Measurements from ENCODE around the gene DUSP7. TPM values are rescaled to one million over a fixed set of nuclear protein-coding genes. Genes with fewer than 3 reads are reported as not detected.
"Not testable (repeated sequence)": the region's sequence is repeated elsewhere in the genome, so short reads cannot be mapped to it uniquely, and the experiment has no call there.

The DUSP7 gene
- polyA plus RNA-seq, 4 donors = 1.6 to 9.4 (median 4.4) TPM

- not testable (repeated sequence) for FAIRE-seq; H3K9me3 ChIP-seq (ENCODE audit: control insufficient read depth in 2 of 2, insufficient read depth in 1 of 2, low read depth in 1 of 2, low read length in 1 of 2); DNase-seq; H3K4me1 ChIP-seq (ENCODE audit: control insufficient read depth in 3 of 3, insufficient read depth in 2 of 3, low read depth in 1 of 3, low read length in 2 of 3); H3K4me3 ChIP-seq (ENCODE audit: low read depth in 1 of 3, low read length in 3 of 3); H3K36me3 ChIP-seq (ENCODE audit: control insufficient read depth in 3 of 3, insufficient read depth in 2 of 3, low read depth in 1 of 3, low read length in 3 of 3); H3K27ac ChIP-seq (ENCODE audit: low read depth in 1 of 3, low read length in 2 of 3)
- H3K27me3 ChIP-seq (ENCODE audit: control insufficient read depth in 3 of 3, insufficient read depth in 3 of 3, low read length in 3 of 3) = peaks cover 0 to 16% (median 0%) of the 10 kb centered on the region in 3 donors
- 70 to 100% (median 89%) methylated on average over 1 of the region's 1 CpG for WGBS, 3 donors
These were observed 13.3 kb downstream of the DUSP7 start for GRCh38 chr3:52043039-52043438.

DNA sequence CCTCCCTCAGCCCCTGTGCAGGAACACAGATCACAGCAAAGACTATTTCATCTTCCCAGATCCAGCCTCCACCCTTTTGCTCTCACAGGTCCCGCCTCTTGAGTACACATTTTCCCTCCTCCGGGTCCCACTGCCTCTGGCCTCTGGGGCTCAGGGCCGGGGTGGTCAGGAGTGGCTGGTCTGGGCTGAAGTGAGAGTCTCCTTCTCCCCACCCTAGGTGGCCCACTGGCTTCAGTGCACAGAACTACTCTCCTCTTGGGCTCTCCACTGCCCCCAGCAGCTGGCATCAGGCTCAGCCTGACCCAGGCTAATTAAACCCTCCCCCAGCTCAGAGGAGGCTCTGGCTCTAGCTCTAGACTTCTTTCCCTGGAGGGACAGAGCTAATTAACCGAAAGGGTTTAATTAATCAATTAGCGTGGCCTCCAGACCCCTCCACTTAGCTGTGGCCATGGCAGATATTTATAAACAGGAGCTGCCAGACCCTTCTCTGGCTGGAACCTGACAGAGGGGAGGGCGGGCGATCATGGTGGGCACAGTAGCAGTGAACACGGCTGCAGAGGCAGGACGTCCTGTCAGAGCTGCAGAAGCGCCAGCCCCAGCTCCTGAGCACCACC is 15.1 kb downstream of the DUSP7 start:
- 66 to 72% (median 72%) methylated on average over 10 of the region's 10 CpGs for WGBS, 3 donors
- Histone ChIP-seq H3K4me1 (ENCODE audit: control insufficient read depth in 3 of 3, insufficient read depth in 2 of 3, low read depth in 1 of 3, low read length in 2 of 3) (no peaks in the 10 kb centered on the region), H3K4me3 (ENCODE audit: low read depth in 1 of 3, low read length in 3 of 3) (no peak overlapping the region), H3K27ac (ENCODE audit: low read depth in 1 of 3, low read length in 2 of 3) (no peak overlapping the region), H3K36me3 (ENCODE audit: control insufficient read depth in 3 of 3, insufficient read depth in 2 of 3, low read depth in 1 of 3, low read length in 3 of 3) (no peaks in the 10 kb centered on the region), H3K9me3 (ENCODE audit: control insufficient read depth in 2 of 2, insufficient read depth in 1 of 2, low read depth in 1 of 2, low read length in 1 of 2) (no peaks in the 10 kb centered on the region), H3K27me3 (ENCODE audit: control insufficient read depth in 3 of 3, insufficient read depth in 3 of 3, low read length in 3 of 3) (peaks cover 0 to 16% (median 0%) of the 10 kb centered on the region in 3 donors)
- DNase-seq = no peak
- no peak for FAIRE-seq

DNA sequence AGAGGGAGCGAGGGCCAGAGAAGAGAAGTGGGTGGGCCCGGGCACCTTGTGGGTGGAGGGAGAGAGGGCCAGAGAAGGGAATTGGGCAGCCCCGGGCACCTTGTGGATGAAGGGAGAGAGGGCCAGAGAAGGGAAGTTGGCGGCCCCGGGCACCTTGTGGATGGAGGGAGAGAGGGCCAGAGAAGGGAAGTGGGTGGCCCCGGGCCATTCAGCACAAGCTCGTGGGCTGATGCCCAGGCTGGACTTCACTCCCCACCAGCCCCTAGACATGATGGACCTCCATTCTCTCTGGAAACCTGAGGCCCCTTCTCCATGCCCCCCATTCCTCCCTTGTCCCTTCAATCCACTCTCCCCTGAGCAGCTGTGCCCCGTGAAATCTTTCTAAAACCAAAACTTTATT is 15.8 kb downstream of the DUSP7 start:
- DNase-seq = no peak
- no peak for FAIRE-seq
- no peak overlapping the region for H3K4me3 ChIP-seq (ENCODE audit: low read depth in 1 of 3, low read length in 3 of 3)
- H3K36me3 ChIP-seq (ENCODE audit: control insufficient read depth in 3 of 3, insufficient read depth in 2 of 3, low read depth in 1 of 3, low read length in 3 of 3) = no peaks in the 10 kb centered on the region
- H3K27me3 ChIP-seq (ENCODE audit: control insufficient read depth in 3 of 3, insufficient read depth in 3 of 3, low read length in 3 of 3) = peaks cover 0 to 16% (median 0%) of the 10 kb centered on the region in 3 donors
- no peak overlapping the region for H3K27ac ChIP-seq (ENCODE audit: low read depth in 1 of 3, low read length in 2 of 3)
- 85 to 86% (median 85%) methylated on average over 7 to 8 of the region's 8 CpGs for WGBS, 3 donors
- H3K4me1 ChIP-seq (ENCODE audit: control insufficient read depth in 3 of 3, insufficient read depth in 2 of 3, low read depth in 1 of 3, low read length in 2 of 3) = no peaks in the 10 kb centered on the region
- no peaks in the 10 kb centered on the region for H3K9me3 ChIP-seq (ENCODE audit: control insufficient read depth in 2 of 2, insufficient read depth in 1 of 2, low read depth in 1 of 2, low read length in 1 of 2)

DNA sequence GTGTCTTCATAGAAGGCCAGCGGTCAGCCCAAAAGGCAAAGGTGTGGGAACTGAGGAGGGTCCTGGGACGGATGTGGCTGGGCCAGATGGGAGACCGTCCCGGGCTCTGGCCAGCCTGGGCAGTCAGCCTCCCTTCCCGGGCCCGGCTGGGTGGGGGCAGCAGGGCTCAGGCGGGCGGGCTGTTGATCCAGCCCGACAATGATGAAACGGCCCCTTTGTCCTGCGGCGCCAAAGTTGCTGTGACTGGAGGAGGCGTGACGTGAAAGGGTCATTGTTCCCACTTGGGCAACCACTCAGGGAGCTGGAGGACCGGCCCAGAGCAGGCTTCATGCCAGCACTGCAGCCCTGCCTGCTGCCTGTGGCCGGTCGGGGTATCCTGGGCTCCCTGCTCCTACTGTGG is 16.5 kb downstream of the DUSP7 start:
- FAIRE-seq (no peak), DNase-seq (no peak)
- Histone ChIP-seq H3K4me3 (ENCODE audit: low read depth in 1 of 3, low read length in 3 of 3) (no peak overlapping the region), H3K9me3 (ENCODE audit: control insufficient read depth in 2 of 2, insufficient read depth in 1 of 2, low read depth in 1 of 2, low read length in 1 of 2) (no peaks in the 10 kb centered on the region), H3K36me3 (ENCODE audit: control insufficient read depth in 3 of 3, insufficient read depth in 2 of 3, low read depth in 1 of 3, low read length in 3 of 3) (no peaks in the 10 kb centered on the region), H3K4me1 (ENCODE audit: control insufficient read depth in 3 of 3, insufficient read depth in 2 of 3, low read depth in 1 of 3, low read length in 2 of 3) (peaks cover 0 to under 1% (median 0%) of the 10 kb centered on the region in 3 donors), H3K27ac (ENCODE audit: low read depth in 1 of 3, low read length in 2 of 3) (peak overlapping the region in 1 of 3 donors; percentile 26), H3K27me3 (ENCODE audit: control insufficient read depth in 3 of 3, insufficient read depth in 3 of 3, low read length in 3 of 3) (peaks cover 0 to 16% (median 0%) of the 10 kb centered on the region in 3 donors)
- 32 to 57% (median 33%) methylated on average over 17 of the region's 17 CpGs for WGBS, 3 donors

- Histone ChIP-seq H3K9me3 (ENCODE audit: control insufficient read depth in 2 of 2, insufficient read depth in 1 of 2, low read depth in 1 of 2, low read length in 1 of 2) (no peaks in the 10 kb centered on the region), H3K27ac (ENCODE audit: low read depth in 1 of 3, low read length in 2 of 3) (peak overlapping the region in 1 of 3 donors; percentile 26), H3K36me3 (ENCODE audit: control insufficient read depth in 3 of 3, insufficient read depth in 2 of 3, low read depth in 1 of 3, low read length in 3 of 3) (no peaks in the 10 kb centered on the region), H3K4me1 (ENCODE audit: control insufficient read depth in 3 of 3, insufficient read depth in 2 of 3, low read depth in 1 of 3, low read length in 2 of 3) (peaks cover 0 to 4% (median 0%) of the 10 kb centered on the region in 3 donors), H3K4me3 (ENCODE audit: low read depth in 1 of 3, low read length in 3 of 3) (no peak overlapping the region), H3K27me3 (ENCODE audit: control insufficient read depth in 3 of 3, insufficient read depth in 3 of 3, low read length in 3 of 3) (peaks cover 0 to 16% (median 0%) of the 10 kb centered on the region in 3 donors)
- DNase-seq (no peak), FAIRE-seq (no peak)
- WGBS, 3 donors = 62 to 80% (median 70%) methylated on average over 4 of the region's 4 CpGs
These were observed 16.9 kb downstream of the DUSP7 start for GRCh38 chr3:52039426-52039825.

- Histone ChIP-seq H3K27ac (ENCODE audit: low read depth in 1 of 3, low read length in 2 of 3) (no peak overlapping the region), H3K4me1 (ENCODE audit: control insufficient read depth in 3 of 3, insufficient read depth in 2 of 3, low read depth in 1 of 3, low read length in 2 of 3) (peaks cover 0 to 11% (median 0%) of the 10 kb centered on the region in 3 donors), H3K27me3 (ENCODE audit: control insufficient read depth in 3 of 3, insufficient read depth in 3 of 3, low read length in 3 of 3) (peaks cover 0 to 13% (median 0%) of the 10 kb centered on the region in 3 donors), H3K9me3 (ENCODE audit: control insufficient read depth in 2 of 2, insufficient read depth in 1 of 2, low read depth in 1 of 2, low read length in 1 of 2) (no peaks in the 10 kb centered on the region), H3K4me3 (ENCODE audit: low read depth in 1 of 3, low read length in 3 of 3) (no peak overlapping the region), H3K36me3 (ENCODE audit: control insufficient read depth in 3 of 3, insufficient read depth in 2 of 3, low read depth in 1 of 3, low read length in 3 of 3) (no peaks in the 10 kb centered on the region)
- FAIRE-seq (no peak), DNase-seq (no peak)
- 80 to 89% (median 85%) methylated on average over 6 of the region's 6 CpGs for WGBS, 3 donors
These were observed 18.1 kb downstream of the DUSP7 start for GRCh38 chr3:52038227-52038626.

GRCh38 chr3:52037291-52037690 is 19.1 kb downstream of the DUSP7 start:
- Histone ChIP-seq H3K27ac (ENCODE audit: low read depth in 1 of 3, low read length in 2 of 3) (no peak overlapping the region), H3K4me1 (ENCODE audit: control insufficient read depth in 3 of 3, insufficient read depth in 2 of 3, low read depth in 1 of 3, low read length in 2 of 3) (peaks cover 0 to 11% (median 0%) of the 10 kb centered on the region in 3 donors), H3K4me3 (ENCODE audit: low read depth in 1 of 3, low read length in 3 of 3) (no peak overlapping the region), H3K27me3 (ENCODE audit: control insufficient read depth in 3 of 3, insufficient read depth in 3 of 3, low read length in 3 of 3) (peaks cover 0 to 13% (median 0%) of the 10 kb centered on the region in 3 donors), H3K36me3 (ENCODE audit: control insufficient read depth in 3 of 3, insufficient read depth in 2 of 3, low read depth in 1 of 3, low read length in 3 of 3) (no peaks in the 10 kb centered on the region), H3K9me3 (ENCODE audit: control insufficient read depth in 2 of 2, insufficient read depth in 1 of 2, low read depth in 1 of 2, low read length in 1 of 2) (no peaks in the 10 kb centered on the region)
- 66 to 88% (median 87%) methylated on average over 3 to 4 of the region's 4 CpGs for WGBS, 3 donors
- FAIRE-seq = no peak
- DNase-seq = no peak

DNA sequence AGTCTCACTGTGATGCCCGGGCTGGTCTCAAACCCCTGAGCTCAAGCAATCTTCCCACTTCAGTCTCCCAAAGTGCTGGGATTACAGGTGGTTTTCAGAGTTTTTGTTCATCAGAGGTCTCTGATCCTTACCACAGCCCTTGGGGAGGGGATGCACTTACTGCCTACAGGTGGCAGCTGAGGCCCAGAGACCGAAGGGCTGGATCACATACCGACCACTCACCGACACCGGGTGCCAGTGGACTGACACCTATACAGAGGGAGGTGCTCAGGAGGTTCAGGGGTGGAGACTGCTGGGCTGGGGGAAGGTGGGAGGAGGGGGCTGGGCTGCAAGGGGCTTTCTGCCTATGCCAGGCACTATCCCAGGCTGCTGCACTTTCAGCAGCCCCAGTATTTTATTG is 19.5 kb downstream of the DUSP7 start:
- H3K4me3 ChIP-seq (ENCODE audit: low read depth in 1 of 3, low read length in 3 of 3) = no peak overlapping the region
- H3K27me3 ChIP-seq (ENCODE audit: control insufficient read depth in 3 of 3, insufficient read depth in 3 of 3, low read length in 3 of 3) = peaks cover 0 to 13% (median 0%) of the 10 kb centered on the region in 3 donors
- no peak for DNase-seq
- no peak for FAIRE-seq
- H3K27ac ChIP-seq (ENCODE audit: low read depth in 1 of 3, low read length in 2 of 3) = no peak overlapping the region
- 42 to 49% (median 48%) methylated on average over 5 of the region's 5 CpGs for WGBS, 3 donors
- H3K9me3 ChIP-seq (ENCODE audit: control insufficient read depth in 2 of 2, insufficient read depth in 1 of 2, low read depth in 1 of 2, low read length in 1 of 2) = no peaks in the 10 kb centered on the region
- H3K36me3 ChIP-seq (ENCODE audit: control insufficient read depth in 3 of 3, insufficient read depth in 2 of 3, low read depth in 1 of 3, low read length in 3 of 3) = no peaks in the 10 kb centered on the region
- peaks cover 0 to 11% (median 0%) of the 10 kb centered on the region in 3 donors for H3K4me1 ChIP-seq (ENCODE audit: control insufficient read depth in 3 of 3, insufficient read depth in 2 of 3, low read depth in 1 of 3, low read length in 2 of 3)
